Measurements from ENCODE around the gene MORF4L1.
A peak's percentile ranks its signal among the peaks of the same experiment; 100 is the strongest.

Gene MORF4L1

GRCh38 chr15:78921517-78921916 lies 48.8 kb downstream of the MORF4L1 start:
- no peaks in the 10 kb centered on the region for H3K79me2 ChIP-seq (ENCODE audit: insufficient read depth, low read length)
- peaks cover 73% of the 10 kb centered on the region for H3K36me3 ChIP-seq (ENCODE audit: insufficient read depth, low read length)
- H3K9me2 ChIP-seq (ENCODE audit: low read depth, low read length) = no peaks in the 10 kb centered on the region
- H3K4me2 ChIP-seq (ENCODE audit: low read length) = peak overlapping the region; percentile 4; the same call in 1 of the 2 replicates
- no peaks in the 10 kb centered on the region for H3K9me3 ChIP-seq (ENCODE audit: low read length)
- TF ChIP-seq EZH2 (IDR thresholded peaks at IDR 0.05; ENCODE audit: borderline replicate concordance, low read length) (no peak), CTCF (IDR thresholded peaks at IDR 0.05; ENCODE audit: low read length) (no peak)
- peaks cover 20% of the 10 kb centered on the region for H3K4me1 ChIP-seq (ENCODE audit: insufficient read depth, low read length, severe bottlenecking)
- no peak overlapping the region for H3K4me3 ChIP-seq (ENCODE audit: low read depth, low read length, poor library complexity, severe bottlenecking)
- H3K27me3 ChIP-seq (ENCODE audit: insufficient read depth, low read length) = no peaks in the 10 kb centered on the region
- no peaks in the 10 kb centered on the region for H3F3A ChIP-seq (ENCODE audit: insufficient read depth, low read length)
- no peaks in the 10 kb centered on the region for H4K20me1 ChIP-seq (ENCODE audit: insufficient read depth, low read length)
- peak overlapping the region; percentile 33; the same call in 1 of the 2 replicates for H3K9ac ChIP-seq (ENCODE audit: low read length)
- peak overlapping the region; percentile 60 for H3K27ac ChIP-seq (ENCODE audit: low read depth, low read length, poor library complexity, severe bottlenecking)
- H2AFZ ChIP-seq (ENCODE audit: low read length) = no peak overlapping the region

DNA sequence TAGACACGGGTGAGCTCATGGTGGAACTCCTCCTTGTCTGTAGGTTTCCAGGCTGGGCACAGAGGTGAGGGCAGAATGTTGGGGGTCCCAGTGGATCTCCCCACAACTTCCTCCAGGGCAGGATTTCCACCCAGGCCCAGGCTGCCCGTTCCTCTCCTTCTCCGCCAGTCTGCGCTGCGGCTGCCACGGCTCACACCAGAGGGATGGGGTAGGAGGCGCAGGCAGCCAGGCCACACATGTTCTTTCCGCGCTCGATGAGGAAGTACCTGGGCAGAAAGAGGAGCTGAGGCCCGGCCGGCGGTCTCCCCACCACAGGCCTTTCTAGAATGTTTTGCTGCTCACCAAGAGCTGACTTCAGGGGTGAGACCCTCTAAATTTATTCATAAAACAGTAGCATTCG lies 49.2 kb downstream of the MORF4L1 start:
- H3K4me1 ChIP-seq (ENCODE audit: insufficient read depth, low read length, severe bottlenecking) = peaks cover 24% of the 10 kb centered on the region
- TF ChIP-seq CTCF (IDR thresholded peaks at IDR 0.05; ENCODE audit: low read length) (peak; percentile 39; the same call in 1 of the 2 replicates), EZH2 (IDR thresholded peaks at IDR 0.05; ENCODE audit: borderline replicate concordance, low read length) (no peak)
- peak overlapping the region; percentile 4; the same call in 1 of the 2 replicates for H3K4me2 ChIP-seq (ENCODE audit: low read length)
- no peaks in the 10 kb centered on the region for H3K79me2 ChIP-seq (ENCODE audit: insufficient read depth, low read length)
- no peaks in the 10 kb centered on the region for H3F3A ChIP-seq (ENCODE audit: insufficient read depth, low read length)
- no peaks in the 10 kb centered on the region for H3K9me3 ChIP-seq (ENCODE audit: low read length)
- H2AFZ ChIP-seq (ENCODE audit: low read length) = no peak overlapping the region
- H4K20me1 ChIP-seq (ENCODE audit: insufficient read depth, low read length) = no peaks in the 10 kb centered on the region
- peaks cover 77% of the 10 kb centered on the region for H3K36me3 ChIP-seq (ENCODE audit: insufficient read depth, low read length)
- H3K9ac ChIP-seq (ENCODE audit: low read length) = peak overlapping the region; percentile 39; the same call in 1 of the 2 replicates
- no peaks in the 10 kb centered on the region for H3K9me2 ChIP-seq (ENCODE audit: low read depth, low read length)
- peak overlapping the region; percentile 60 for H3K27ac ChIP-seq (ENCODE audit: low read depth, low read length, poor library complexity, severe bottlenecking)
- H3K4me3 ChIP-seq (ENCODE audit: low read depth, low read length, poor library complexity, severe bottlenecking) = no peak overlapping the region
- H3K27me3 ChIP-seq (ENCODE audit: insufficient read depth, low read length) = no peaks in the 10 kb centered on the region

DNA sequence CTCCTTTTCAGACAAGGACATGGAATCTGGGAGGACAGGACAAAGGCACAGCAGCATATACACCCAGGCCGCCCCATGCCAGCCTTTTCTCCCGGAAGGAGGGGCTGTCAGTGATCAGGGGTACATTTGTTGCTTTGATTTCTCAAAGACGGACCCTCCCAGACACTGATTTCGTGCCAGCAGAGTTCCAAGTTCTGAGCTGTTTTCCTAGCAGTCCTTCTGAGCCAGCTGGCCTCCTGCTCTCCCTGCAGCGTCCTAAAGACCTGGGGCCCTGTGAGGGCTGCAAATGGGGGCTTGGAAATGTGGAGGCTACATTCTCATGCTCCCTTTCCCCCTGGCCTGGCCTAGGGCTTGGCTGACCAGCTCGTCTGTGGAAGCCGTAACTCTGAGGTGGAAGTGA lies 49.8 kb downstream of the MORF4L1 start:
- H4K20me1 ChIP-seq (ENCODE audit: insufficient read depth, low read length) = no peaks in the 10 kb centered on the region
- TF ChIP-seq CTCF (IDR thresholded peaks at IDR 0.05; ENCODE audit: low read length) (no peak), EZH2 (IDR thresholded peaks at IDR 0.05; ENCODE audit: borderline replicate concordance, low read length) (no peak)
- peaks cover 29% of the 10 kb centered on the region for H3K4me1 ChIP-seq (ENCODE audit: insufficient read depth, low read length, severe bottlenecking)
- peak overlapping the region; percentile 60 for H3K27ac ChIP-seq (ENCODE audit: low read depth, low read length, poor library complexity, severe bottlenecking)
- H3K79me2 ChIP-seq (ENCODE audit: insufficient read depth, low read length) = no peaks in the 10 kb centered on the region
- no peaks in the 10 kb centered on the region for H3F3A ChIP-seq (ENCODE audit: insufficient read depth, low read length)
- no peak overlapping the region for H3K4me3 ChIP-seq (ENCODE audit: low read depth, low read length, poor library complexity, severe bottlenecking)
- H3K27me3 ChIP-seq (ENCODE audit: insufficient read depth, low read length) = no peaks in the 10 kb centered on the region
- peak overlapping the region; percentile 39; the same call in 1 of the 2 replicates for H3K9ac ChIP-seq (ENCODE audit: low read length)
- no peaks in the 10 kb centered on the region for H3K9me3 ChIP-seq (ENCODE audit: low read length)
- H3K9me2 ChIP-seq (ENCODE audit: low read depth, low read length) = no peaks in the 10 kb centered on the region
- no peak overlapping the region for H2AFZ ChIP-seq (ENCODE audit: low read length)
- H3K36me3 ChIP-seq (ENCODE audit: insufficient read depth, low read length) = peaks cover 82% of the 10 kb centered on the region
- H3K4me2 ChIP-seq (ENCODE audit: low read length) = no peak overlapping the region

Measured in OCI-LY1 (cell line).